K562 (cell line): ENCODE results near the gene FAM184B. TPM values are rescaled to one million over a fixed set of nuclear protein-coding genes. Genes with fewer than 3 reads are reported as not detected.

Experiments
- ATAC-seq: fragments of 200-7000 bp; cut with Tn5 transposase; 3 replicates; pipeline ENCODE4 v1.9.1; 2020; ENCODE audit warnings: moderate library complexity
- BruUV-seq: library from RNA; stranded (reverse); fragments of 400-500 nt; replicated peaks from 2 replicates; lab custom pipeline; 2021; lab: Mats Ljungman, UMichigan
- CTCF ChIA-PET: fragments of 300-600 bp; formaldehyde crosslinking; extraction: SDS; loops from one replicate; lab custom pipeline; 2021; ENCODE audit warnings: low intra/inter-chr PET ratio; lab: Yijun Ruan, JAX
- POLR2A ChIA-PET: fragments of 300-600, 350-650 bp; sonication (Branson Sonifier 250); formaldehyde crosslinking; extraction: SDS; loops from one replicate; lab custom pipeline; 2021; ENCODE audit warnings: antibody characterized with exemption, inconsistent platforms; lab: Yijun Ruan, JAX
- DNase-seq, 4 experiments: peaks; one replicate each; pipeline versions ENCODE4 v3.0.0 to v3.0.0-alpha.2; 2011 to 2018; ENCODE audit warnings: low spot score in 3 of 4, mixed read lengths in 3 of 4; ENCODE audit errors: extremely low read depth in 1 of 4
- FAIRE-seq: peaks from 2 replicates; lab custom pipeline; 2011; peaks lifted over from hg19 to GRCh38; lab: Jason Lieb, UNC
- H2AFZ ChIP-seq: 2 replicates; pipeline ENCODE4 v1.6.0; 2011; ENCODE audit warnings: low read depth, low read length, control low read depth, inconsistent platforms
- H3K27ac ChIP-seq: fragments of 200-600 bp; 3 replicates; pipeline ENCODE4 v1.8.0; 2011; ENCODE audit warnings: low read depth, mild to moderate bottlenecking, control low read depth, inconsistent platforms, low read length, moderate library complexity, mixed read lengths; ENCODE audit errors: extremely low read depth
- H3K27me3 ChIP-seq, 2 experiments: fragments of 300-600 bp in 1 of 2; 2 replicates in 1 of 2; 3 replicates in 1 of 2; pipeline versions ENCODE4 v1.6.0 to v1.8.0; 2011; ENCODE audit warnings: inconsistent platforms in 2 of 2, low read length in 2 of 2, mild to moderate bottlenecking in 1 of 2, mixed read lengths in 1 of 2, moderate library complexity in 1 of 2; ENCODE audit not compliant: control insufficient read depth in 2 of 2, insufficient read depth in 2 of 2
- H3K36me3 ChIP-seq: fragments of 300-600 bp; 3 replicates; pipeline ENCODE4 v1.8.0; 2011; ENCODE audit warnings: mild to moderate bottlenecking, low read length, inconsistent platforms; ENCODE audit not compliant: control insufficient read depth, insufficient read depth
- H3K4me1 ChIP-seq, 2 experiments: fragments of 200-600 bp in 1 of 2; replicated peaks in 1 of 2; 2 replicates in 1 of 2; 3 replicates in 1 of 2; pipeline versions ENCODE4 v1.5.1 to v1.8.0; 2011; ENCODE audit warnings: inconsistent platforms in 2 of 2, low read length in 2 of 2, mild to moderate bottlenecking in 1 of 2, mixed read lengths in 1 of 2, moderate library complexity in 1 of 2; ENCODE audit not compliant: control insufficient read depth in 2 of 2, insufficient read depth in 2 of 2
- H3K4me2 ChIP-seq: 2 replicates; pipeline ENCODE4 v1.6.1; 2011; ENCODE audit warnings: low read length, control low read depth, inconsistent platforms, mixed read lengths; ENCODE audit not compliant: insufficient read depth
- H3K4me3 ChIP-seq: fragments of 200-600 bp; sonication (generic), shearing (Covaris generic); 2 replicates; pipeline ENCODE4 v1.5.1; 2016; ENCODE audit warnings: control low read depth, inconsistent platforms
- H3K79me2 ChIP-seq: fragments of 200-600 bp; 3 replicates; pipeline ENCODE4 v1.8.0; 2011; ENCODE audit warnings: low read length, inconsistent platforms; ENCODE audit not compliant: control insufficient read depth, insufficient read depth
- H3K9ac ChIP-seq, 2 experiments: 2 replicates each; pipeline versions ENCODE4 v1.6.0 to v1.6.1; 2011; ENCODE audit warnings: low read depth in 2 of 2, low read length in 2 of 2, control low read depth in 1 of 2, inconsistent platforms in 1 of 2, mild to moderate bottlenecking in 1 of 2, mixed read lengths in 1 of 2; ENCODE audit not compliant: insufficient read depth in 1 of 2
- H3K9me1 ChIP-seq: one replicate; pipeline ENCODE4 v1.6.0; 2011; ENCODE audit warnings: inconsistent platforms, mild to moderate bottlenecking, low read length, moderate library complexity; ENCODE audit not compliant: control insufficient read depth, insufficient read depth
- H3K9me3 ChIP-seq: replicated peaks from 2 replicates; pipeline ENCODE4 v1.5.1; 2011; ENCODE audit warnings: low read depth, low read length, inconsistent platforms; ENCODE audit not compliant: control insufficient read depth, insufficient read depth
- H4K20me1 ChIP-seq: replicated peaks from 2 replicates; pipeline ENCODE4 v1.6.1; 2011; ENCODE audit warnings: low read length, inconsistent platforms, mixed read lengths; ENCODE audit not compliant: control insufficient read depth, insufficient read depth
- CHCHD3 ChIP-seq: fragments of 250-450 bp; sonication (Bioruptor Pico); IDR thresholded peaks from 2 replicates; pipeline ENCODE4 v2.1.2; 2022; ENCODE audit warnings: mild to moderate bottlenecking
- GTF2F1 ChIP-seq: IDR thresholded peaks from 2 replicates; pipeline ENCODE4 v1.6.1; 2011; ENCODE audit warnings: low read depth, low read length, improper control_type of control experiment
- SNIP1 ChIP-seq: fragments of 450-650 bp; IDR thresholded peaks from 2 replicates; pipeline ENCODE4 v1.7.1; 2017; ENCODE audit warnings: low read depth, mild to moderate bottlenecking
- SRSF7 ChIP-seq: fragments of 200-400 bp; formaldehyde crosslinking; optimal IDR thresholded peaks from 2 replicates; pipeline ENCODE3; 2017; ENCODE audit warnings: mild to moderate bottlenecking, low read depth, low read length
- TCF7 ChIP-seq: sonication (generic); IDR thresholded peaks from 2 replicates; pipeline ENCODE4 v1.6.1; 2016; ENCODE audit warnings: antibody characterized with exemption, borderline replicate concordance
- ZNF778 ChIP-seq: fragments of 450-650 bp; formaldehyde crosslinking; IDR thresholded peaks from 2 replicates; pipeline ENCODE4 v1.4.0; 2020; ENCODE audit warnings: mild to moderate bottlenecking, moderate library complexity
- WGBS: fragments of 100-300 bp; shearing (Covaris generic); methylation state at CpG from one replicate; pipeline ENCODE4 v1.1.6; 2016; ENCODE audit warnings: low coverage, mixed read lengths; ENCODE audit not compliant: insufficient coverage; ENCODE audit errors: missing lambda C conversion rate; 5-methylcytosine and 5-hydroxymethylcytosine counted together
- in situ Hi-C: fragments of 300-500 bp; cut with MboI; formaldehyde crosslinking; loops from 4 replicates; pipeline ENCODE4 v1.15.0; 2018; ENCODE audit warnings: inconsistent platforms, mixed read lengths
- intact Hi-C: fragments of 100-400 bp; cut with micrococcal nuclease; formaldehyde crosslinking; loops from 2 replicates; pipeline ENCODE4 v1.14.2; 2022
- polyA plus RNA-seq, 8 experiments: library from polyadenylated mRNA; depleted of rRNA in 4 of 8; stranded (reverse) in 5 of 8; unstranded in 3 of 8; fragments of >200 nt; fragmentation: Nextera tagmentation in 2 of 8; fragmentation: Illumina TruSeq in 1 of 8; extraction: Ambion mirVana in 2 of 8; extraction: Trizol in 1 of 8; gene quantifications; 2 replicates each; pipeline versions ENCODE4 v1.2.1 to v1.2.3, GENCODE V29; 2011 to 2014; ENCODE audit warnings: inconsistent platforms in 1 of 8, missing spikeins in 1 of 8
- total RNA-seq, 7 experiments: library from RNA; depleted of rRNA in 6 of 7; stranded (reverse); fragments of >200 nt in 6 of 7; fragmentation: Illumina TruSeq in 2 of 7; extraction: Trizol in 2 of 7; gene quantifications; 2 replicates each; pipeline versions ENCODE4 v1.2.1 to v1.2.3, GENCODE V29; 2011 to 2021; ENCODE audit warnings: low replicate concordance in 1 of 7
- TF ChIP-seq, protein P1 (sequence below), 2 experiments: fragments of 450-650 bp; conservative IDR thresholded peaks; 2 replicates each; pipeline ENCODE4 v1.6.1; 2017; ENCODE audit warnings: mild to moderate bottlenecking in 2 of 2, moderate library complexity in 2 of 2

Gene FAM184B
- total and polyA plus RNA-seq, 9 of the 15 experiments (the other 6 are each of a cell fraction or from before 2014, with no cell fraction given): not detected

DNA sequence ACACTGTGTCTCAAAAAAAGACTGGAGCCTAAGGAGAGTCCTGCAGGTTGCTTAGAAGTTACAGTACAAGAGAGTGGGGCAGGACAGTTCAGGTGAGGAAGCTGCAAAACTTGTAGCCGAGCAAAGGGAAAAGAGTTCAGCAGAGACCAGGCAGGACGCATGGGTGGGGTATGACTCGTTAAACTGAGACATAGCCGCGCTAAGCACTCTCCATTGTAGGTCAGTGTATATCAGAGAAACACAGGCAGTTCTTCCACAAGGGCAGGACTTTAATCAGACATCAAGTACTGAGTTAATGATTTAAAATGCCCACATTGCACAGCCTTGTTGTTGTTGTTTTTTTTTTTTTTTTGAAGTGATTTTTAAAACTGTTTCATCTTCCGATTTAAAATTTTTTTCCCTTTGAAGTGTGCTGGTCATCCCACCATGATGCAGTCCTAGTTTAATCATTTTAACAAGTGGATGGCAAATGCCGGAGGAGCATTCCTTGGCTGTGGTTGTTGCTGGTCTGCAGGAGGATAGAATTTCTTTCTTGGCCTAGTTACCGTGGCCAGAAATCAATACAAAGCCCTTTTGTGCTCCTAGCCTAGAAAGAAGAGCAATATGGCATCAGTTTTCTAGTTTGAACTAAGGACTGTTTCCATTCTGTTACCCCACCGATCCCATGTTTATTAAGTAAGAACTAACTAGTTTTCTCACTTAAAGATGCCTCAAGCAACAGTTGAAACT is 194.2 kb downstream of the FAM184B start:
- WGBS: 90% methylated on average over 9 of the region's 9 CpGs
- ATAC-seq: no peak

More for the DNA sequence above, 194.2 kb downstream of the FAM184B start:
- DNase-seq: no peak
- no peaks in the 10 kb centered on the region for H3K27me3 ChIP-seq
- intact Hi-C loops: no loop called here
- no peak overlapping the region for H3K27ac ChIP-seq
- no TSS peak for BruUV-seq
- no peak overlapping the region for H3K4me2 ChIP-seq
- in situ Hi-C loops: no loop called here
- H3K9me1 ChIP-seq: no peaks in the 10 kb centered on the region
- no peak for FAIRE-seq
- no peak overlapping the region for H2AFZ ChIP-seq
- H3K79me2 ChIP-seq: no peaks in the 10 kb centered on the region
- peaks cover 90% of the 10 kb centered on the region for H3K36me3 ChIP-seq
- no peak for TF ChIP-seq CHCHD3 (CRISPR knock-in tag)
- no peak for TF ChIP-seq SNIP1
- no peak for TF ChIP-seq GTF2F1
- TF ChIP-seq, protein P1, sequence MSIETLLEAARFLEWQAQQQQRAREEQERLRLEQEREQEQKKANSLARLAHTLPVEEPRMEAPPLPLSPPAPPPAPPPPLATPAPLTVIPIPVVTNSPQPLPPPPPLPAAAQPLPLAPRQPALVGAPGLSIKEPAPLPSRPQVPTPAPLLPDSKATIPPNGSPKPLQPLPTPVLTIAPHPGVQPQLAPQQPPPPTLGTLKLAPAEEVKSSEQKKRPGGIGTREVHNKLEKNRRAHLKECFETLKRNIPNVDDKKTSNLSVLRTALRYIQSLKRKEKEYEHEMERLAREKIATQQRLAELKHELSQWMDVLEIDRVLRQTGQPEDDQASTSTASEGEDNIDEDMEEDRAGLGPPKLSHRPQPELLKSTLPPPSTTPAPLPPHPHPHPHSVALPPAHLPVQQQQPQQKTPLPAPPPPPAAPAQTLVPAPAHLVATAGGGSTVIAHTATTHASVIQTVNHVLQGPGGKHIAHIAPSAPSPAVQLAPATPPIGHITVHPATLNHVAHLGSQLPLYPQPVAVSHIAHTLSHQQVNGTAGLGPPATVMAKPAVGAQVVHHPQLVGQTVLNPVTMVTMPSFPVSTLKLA (conservative IDR thresholded peaks at IDR 0.05): no peak
- no peak for TF ChIP-seq ZNF778 (CRISPR knock-in tag)
- TF ChIP-seq TCF7: no peak
- no peak for TF ChIP-seq SRSF7
- TF ChIP-seq, all 486 proteins: peak for 0
- Histone ChIP-seq H3K4me1 (no peaks in the 10 kb centered on the region), H3K9ac (no peak overlapping the region), H3K4me3 (no peak overlapping the region), H3K9me3 (no peaks in the 10 kb centered on the region), H4K20me1 (no peaks in the 10 kb centered on the region)
- ChIA-PET CTCF (no interaction called here), POLR2A (interaction anchor here (1.2 kb wide), 1 partner anchor 9 kb away, joined by 3 read pairs; no protein-coding TSS in a partner anchor)
